K562 (cell line): Measurements from ENCODE around the gene PARD6B. TPM values are rescaled to one million over a fixed set of nuclear protein-coding genes. Genes with fewer than 3 reads are reported as not detected.

Experiments used
- CCNT2 ChIP-seq: IDR thresholded peaks from 2 replicates; pipeline ENCODE4 v1.6.1; 2011; ENCODE audit warnings: borderline replicate concordance, low read depth, mild to moderate bottlenecking, moderate library complexity, mixed read lengths, low read length; ENCODE audit not compliant: insufficient read length; ENCODE audit errors: extremely low read depth
- CREBBP ChIP-seq: IDR thresholded peaks from one replicate; pipeline ENCODE4 v1.6.1; 2012; ENCODE audit warnings: low read depth, mild to moderate bottlenecking, control low read depth, inconsistent platforms, low read length
- FOXJ3 ChIP-seq: sonication (generic); formaldehyde crosslinking; IDR thresholded peaks from 2 replicates; pipeline ENCODE4 v1.4.0; 2020; ENCODE audit warnings: mild to moderate bottlenecking, missing genetic modification reagents
- FOXK1 ChIP-seq: sonication (generic); formaldehyde crosslinking; IDR thresholded peaks from 2 replicates; pipeline ENCODE4 v1.8.0; 2022; ENCODE audit warnings: missing genetic modification reagents, mild to moderate bottlenecking, borderline replicate concordance
- MECOM ChIP-seq: fragments of 250-450 bp; sonication (Bioruptor Pico); IDR thresholded peaks from 2 replicates; pipeline ENCODE4 v1.8.0; 2022; ENCODE audit warnings: inconsistent platforms
- NR2C1 ChIP-seq, 2 experiments: fragments of 450-650 bp; IDR thresholded peaks; 2 replicates each; pipeline ENCODE4 v1.6.1; 2017; ENCODE audit warnings: mild to moderate bottlenecking in 2 of 2, antibody characterized with exemption in 1 of 2, inconsistent platforms in 1 of 2, missing compliant biosample characterization in 1 of 2, missing genetic modification characterization in 1 of 2
- ZNF699 ChIP-seq: fragments of 250-450 bp; sonication (Bioruptor Pico); IDR thresholded peaks from 2 replicates; pipeline ENCODE4 v1.8.0; 2021; ENCODE audit warnings: mild to moderate bottlenecking, moderate library complexity; ENCODE audit not compliant: insufficient replicate concordance
- ZNF707 ChIP-seq: fragments of 250-450 bp; sonication (Bioruptor Pico); conservative IDR thresholded peaks from 2 replicates; pipeline ENCODE4 v1.8.0; 2022; ENCODE audit warnings: inconsistent platforms, mild to moderate bottlenecking, moderate library complexity
- polyA plus RNA-seq, 8 experiments: library from polyadenylated mRNA; depleted of rRNA in 4 of 8; stranded (reverse) in 5 of 8; unstranded in 3 of 8; fragments of >200 nt; fragmentation: Nextera tagmentation in 2 of 8; fragmentation: Illumina TruSeq in 1 of 8; extraction: Ambion mirVana in 2 of 8; extraction: Trizol in 1 of 8; gene quantifications; 2 replicates each; pipeline versions ENCODE4 v1.2.1 to v1.2.3, GENCODE V29; 2011 to 2014; ENCODE audit warnings: inconsistent platforms in 1 of 8, missing spikeins in 1 of 8
- total RNA-seq, 7 experiments: library from RNA; depleted of rRNA in 6 of 7; stranded (reverse); fragments of >200 nt in 6 of 7; fragmentation: Illumina TruSeq in 2 of 7; extraction: Trizol in 2 of 7; gene quantifications; 2 replicates each; pipeline versions ENCODE4 v1.2.1 to v1.2.3, GENCODE V29; 2011 to 2021; ENCODE audit warnings: low replicate concordance in 1 of 7
- TF ChIP-seq, protein P1 (sequence below): sonication (generic); formaldehyde crosslinking; IDR thresholded peaks from 2 replicates; pipeline ENCODE4 v1.8.1; 2023; ENCODE audit warnings: mild to moderate bottlenecking, missing genetic modification reagents, moderate library complexity
- TF ChIP-seq, protein P2 (sequence below): fragments of 250-450 bp; sonication (Bioruptor Pico); IDR thresholded peaks from 2 replicates; pipeline ENCODE4 v1.4.0; 2020; ENCODE audit warnings: borderline replicate concordance
- TF ChIP-seq, protein P3 (sequence below): fragments of 250-450 bp; sonication (Bioruptor Pico); IDR thresholded peaks from 2 replicates; pipeline ENCODE4 v1.4.0; 2020; ENCODE audit warnings: mild to moderate bottlenecking, moderate library complexity

PARD6B gene
- total and polyA plus RNA-seq, 9 of the 15 experiments (the other 6 are each of a cell fraction or from before 2014, with no cell fraction given) = 1.7 to 12.3 (median 5.5) TPM

DNA sequence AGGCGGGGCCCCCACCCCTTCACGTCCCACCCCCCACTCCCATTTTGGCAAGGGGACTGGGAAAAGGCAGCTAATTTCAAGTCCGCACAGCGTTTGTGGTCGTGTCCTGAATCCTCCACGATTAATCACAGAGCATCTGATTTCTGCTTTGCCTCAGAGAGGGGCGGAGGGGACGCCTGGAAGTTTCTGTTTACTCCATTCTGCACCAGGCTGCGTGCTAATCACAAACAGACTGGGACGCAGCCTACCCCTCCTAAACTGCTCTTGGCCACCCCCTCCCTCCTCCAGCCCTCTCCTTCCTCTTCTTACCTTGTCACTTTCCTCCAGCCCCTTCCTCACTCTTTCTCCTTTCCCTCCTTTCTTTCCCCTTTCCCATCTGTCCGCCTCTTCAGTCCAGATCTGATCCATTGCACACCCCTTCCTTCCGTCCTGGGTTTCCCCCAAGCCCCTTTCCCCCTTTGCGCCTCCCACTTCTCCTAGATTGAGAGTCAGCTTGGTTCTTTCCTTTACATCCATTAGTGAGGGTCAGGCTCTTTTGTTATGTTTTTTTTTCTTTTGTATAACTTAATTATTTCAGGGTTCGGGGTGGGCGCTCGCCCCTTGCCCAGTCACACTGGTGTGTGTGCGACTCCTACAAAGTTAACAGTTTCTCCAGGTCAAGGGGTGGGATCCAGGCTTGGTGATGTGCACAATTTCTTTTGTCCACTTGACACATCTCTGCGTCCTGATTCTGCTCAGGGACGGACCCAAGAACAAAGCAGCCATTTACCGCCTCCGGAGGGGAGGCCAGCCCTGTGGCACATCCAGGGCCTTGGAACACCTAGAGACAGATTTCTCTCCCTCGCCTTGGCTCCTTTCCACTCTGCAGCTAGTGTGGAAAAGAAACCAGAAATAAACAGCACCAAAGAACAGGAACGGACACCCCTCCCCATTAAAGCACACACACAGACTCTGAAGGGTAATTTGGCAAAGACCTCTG lies 39.5 kb upstream of the PARD6B start (continued):
- TF ChIP-seq CCNT2 = no peak
- TF ChIP-seq CREBBP = no peak
- TF ChIP-seq, protein P1, sequence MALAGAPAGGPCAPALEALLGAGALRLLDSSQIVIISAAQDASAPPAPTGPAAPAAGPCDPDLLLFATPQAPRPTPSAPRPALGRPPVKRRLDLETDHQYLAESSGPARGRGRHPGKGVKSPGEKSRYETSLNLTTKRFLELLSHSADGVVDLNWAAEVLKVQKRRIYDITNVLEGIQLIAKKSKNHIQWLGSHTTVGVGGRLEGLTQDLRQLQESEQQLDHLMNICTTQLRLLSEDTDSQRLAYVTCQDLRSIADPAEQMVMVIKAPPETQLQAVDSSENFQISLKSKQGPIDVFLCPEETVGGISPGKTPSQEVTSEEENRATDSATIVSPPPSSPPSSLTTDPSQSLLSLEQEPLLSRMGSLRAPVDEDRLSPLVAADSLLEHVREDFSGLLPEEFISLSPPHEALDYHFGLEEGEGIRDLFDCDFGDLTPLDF (CRISPR knock-in tag) = no peak
- TF ChIP-seq, protein P2, sequence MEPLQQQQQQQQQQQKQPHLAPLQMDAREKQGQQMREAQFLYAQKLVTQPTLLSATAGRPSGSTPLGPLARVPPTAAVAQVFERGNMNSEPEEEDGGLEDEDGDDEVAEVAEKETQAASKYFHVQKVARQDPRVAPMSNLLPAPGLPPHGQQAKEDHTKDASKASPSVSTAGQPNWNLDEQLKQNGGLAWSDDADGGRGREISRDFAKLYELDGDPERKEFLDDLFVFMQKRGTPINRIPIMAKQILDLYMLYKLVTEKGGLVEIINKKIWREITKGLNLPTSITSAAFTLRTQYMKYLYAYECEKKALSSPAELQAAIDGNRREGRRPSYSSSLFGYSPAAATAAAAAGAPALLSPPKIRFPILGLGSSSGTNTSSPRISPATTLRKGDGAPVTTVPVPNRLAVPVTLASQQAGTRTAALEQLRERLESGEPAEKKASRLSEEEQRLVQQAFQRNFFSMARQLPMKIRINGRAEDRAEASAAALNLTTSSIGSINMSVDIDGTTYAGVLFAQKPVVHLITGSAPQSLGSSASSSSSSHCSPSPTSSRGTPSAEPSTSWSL (CRISPR knock-in tag) = no peak
- TF ChIP-seq FOXK1 (CRISPR knock-in tag) = no peak
- no peak for TF ChIP-seq ZNF699 (CRISPR knock-in tag)
- TF ChIP-seq ZNF707 (CRISPR knock-in tag) = no peak
- peak; percentile 17; the same call in 1 of the 2 replicates for TF ChIP-seq NR2C1 (IDR thresholded peaks at IDR 0.05)
- TF ChIP-seq NR2C1 (tag; IDR thresholded peaks at IDR 0.05) = no peak
- TF ChIP-seq, protein P3, sequence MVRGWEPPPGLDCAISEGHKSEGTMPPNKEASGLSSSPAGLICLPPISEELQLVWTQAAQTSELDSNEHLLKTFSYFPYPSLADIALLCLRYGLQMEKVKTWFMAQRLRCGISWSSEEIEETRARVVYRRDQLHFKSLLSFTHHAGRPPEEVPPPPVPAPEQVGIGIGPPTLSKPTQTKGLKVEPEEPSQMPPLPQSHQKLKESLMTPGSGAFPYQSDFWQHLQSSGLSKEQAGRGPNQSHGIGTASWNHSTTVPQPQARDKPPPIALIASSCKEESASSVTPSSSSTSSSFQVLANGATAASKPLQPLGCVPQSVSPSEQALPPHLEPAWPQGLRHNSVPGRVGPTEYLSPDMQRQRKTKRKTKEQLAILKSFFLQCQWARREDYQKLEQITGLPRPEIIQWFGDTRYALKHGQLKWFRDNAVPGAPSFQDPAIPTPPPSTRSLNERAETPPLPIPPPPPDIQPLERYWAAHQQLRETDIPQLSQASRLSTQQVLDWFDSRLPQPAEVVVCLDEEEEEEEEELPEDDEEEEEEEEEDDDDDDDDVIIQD (CRISPR knock-in tag) = no peak
- no peak for TF ChIP-seq MECOM (CRISPR knock-in tag)
- TF ChIP-seq FOXJ3 (CRISPR knock-in tag) = no peak
